ENCODE results near the gene MYNN.

DNA sequence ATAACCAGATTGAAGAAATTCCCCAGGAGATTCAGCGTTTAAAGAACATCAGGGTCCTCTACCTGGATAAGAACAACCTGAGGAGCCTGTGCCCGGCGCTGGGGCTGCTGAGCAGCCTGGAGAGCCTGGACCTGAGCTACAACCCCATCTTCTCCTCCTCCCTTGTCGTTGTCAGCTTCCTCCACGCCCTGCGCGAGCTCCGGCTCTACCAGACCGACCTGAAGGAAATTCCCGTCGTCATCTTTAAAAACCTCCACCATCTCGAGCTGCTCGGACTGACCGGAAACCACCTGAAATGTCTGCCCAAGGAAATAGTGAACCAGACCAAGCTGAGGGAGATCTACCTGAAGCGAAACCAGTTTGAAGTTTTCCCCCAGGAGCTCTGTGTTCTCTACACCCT, 48.9 kb downstream of the MYNN start:
- TF ChIP-seq POLR2A (IDR thresholded peaks at IDR 0.05), result no peak
- TF ChIP-seq, protein P1, sequence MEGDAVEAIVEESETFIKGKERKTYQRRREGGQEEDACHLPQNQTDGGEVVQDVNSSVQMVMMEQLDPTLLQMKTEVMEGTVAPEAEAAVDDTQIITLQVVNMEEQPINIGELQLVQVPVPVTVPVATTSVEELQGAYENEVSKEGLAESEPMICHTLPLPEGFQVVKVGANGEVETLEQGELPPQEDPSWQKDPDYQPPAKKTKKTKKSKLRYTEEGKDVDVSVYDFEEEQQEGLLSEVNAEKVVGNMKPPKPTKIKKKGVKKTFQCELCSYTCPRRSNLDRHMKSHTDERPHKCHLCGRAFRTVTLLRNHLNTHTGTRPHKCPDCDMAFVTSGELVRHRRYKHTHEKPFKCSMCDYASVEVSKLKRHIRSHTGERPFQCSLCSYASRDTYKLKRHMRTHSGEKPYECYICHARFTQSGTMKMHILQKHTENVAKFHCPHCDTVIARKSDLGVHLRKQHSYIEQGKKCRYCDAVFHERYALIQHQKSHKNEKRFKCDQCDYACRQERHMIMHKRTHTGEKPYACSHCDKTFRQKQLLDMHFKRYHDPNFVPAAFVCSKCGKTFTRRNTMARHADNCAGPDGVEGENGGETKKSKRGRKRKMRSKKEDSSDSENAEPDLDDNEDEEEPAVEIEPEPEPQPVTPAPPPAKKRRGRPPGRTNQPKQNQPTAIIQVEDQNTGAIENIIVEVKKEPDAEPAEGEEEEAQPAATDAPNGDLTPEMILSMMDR (IDR thresholded peaks at IDR 0.05), result no peak

Data from gastroesophageal sphincter (tissue), 3 donors.